Ovary (tissue), 3 donors: ENCODE results near the gene MMP20.

Source experiments
- EP300 ChIP-seq: sonication (generic); formaldehyde crosslinking; IDR thresholded peaks from one replicate; pipeline ENCODE4 v1.6.1; 2017; ENCODE audit warnings: antibody characterized with exemption
- POLR2A ChIP-seq: fragments of 450-650 bp; IDR thresholded peaks from one replicate; pipeline ENCODE4 v1.6.1; 2017; ENCODE audit warnings: antibody characterized with exemption, mild to moderate bottlenecking, moderate library complexity
- TF ChIP-seq, protein P1 (sequence below), 3 donors: fragments of 450-650 bp in 2 of 3; fragments of 200-600 bp in 1 of 3; IDR thresholded peaks; one replicate each; pipeline versions ENCODE4 v1.5.1 to v1.8.0; 2016 to 2022; ENCODE audit warnings: antibody characterized with exemption in 3 of 3, mild to moderate bottlenecking in 1 of 3
- donor health status: DM: no; HTN: no; CAD: no.

DNA sequence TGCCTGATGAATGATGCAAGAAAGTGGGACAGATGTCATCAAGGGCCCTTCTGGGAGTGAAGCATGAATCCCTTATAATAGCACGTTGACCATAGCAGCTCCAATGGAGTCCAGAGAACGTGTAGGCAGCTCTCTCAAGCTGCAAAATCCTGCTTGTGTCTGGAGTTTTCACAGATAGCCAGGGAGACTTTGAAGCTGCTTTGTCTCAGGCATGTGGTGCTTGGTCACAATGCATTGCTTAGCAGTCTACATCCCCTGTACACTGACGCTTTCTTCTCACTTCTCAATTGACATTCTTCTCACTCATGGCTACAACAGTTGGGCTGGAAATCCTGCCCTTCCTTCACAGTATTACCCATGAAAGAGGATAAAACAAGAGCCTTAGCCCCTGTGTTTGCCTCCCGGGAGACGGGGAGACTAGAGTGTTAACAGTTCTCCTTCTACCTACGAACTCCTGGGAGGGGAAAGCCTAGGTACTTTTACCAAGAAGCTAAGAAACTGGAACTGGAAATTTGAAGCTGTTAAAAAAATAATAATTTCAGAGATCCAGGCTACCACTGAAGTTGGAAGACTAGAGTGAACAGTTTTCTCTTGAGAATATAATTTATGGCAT is 73.9 kb downstream of the MMP20 start:
- TF ChIP-seq, protein P1, sequence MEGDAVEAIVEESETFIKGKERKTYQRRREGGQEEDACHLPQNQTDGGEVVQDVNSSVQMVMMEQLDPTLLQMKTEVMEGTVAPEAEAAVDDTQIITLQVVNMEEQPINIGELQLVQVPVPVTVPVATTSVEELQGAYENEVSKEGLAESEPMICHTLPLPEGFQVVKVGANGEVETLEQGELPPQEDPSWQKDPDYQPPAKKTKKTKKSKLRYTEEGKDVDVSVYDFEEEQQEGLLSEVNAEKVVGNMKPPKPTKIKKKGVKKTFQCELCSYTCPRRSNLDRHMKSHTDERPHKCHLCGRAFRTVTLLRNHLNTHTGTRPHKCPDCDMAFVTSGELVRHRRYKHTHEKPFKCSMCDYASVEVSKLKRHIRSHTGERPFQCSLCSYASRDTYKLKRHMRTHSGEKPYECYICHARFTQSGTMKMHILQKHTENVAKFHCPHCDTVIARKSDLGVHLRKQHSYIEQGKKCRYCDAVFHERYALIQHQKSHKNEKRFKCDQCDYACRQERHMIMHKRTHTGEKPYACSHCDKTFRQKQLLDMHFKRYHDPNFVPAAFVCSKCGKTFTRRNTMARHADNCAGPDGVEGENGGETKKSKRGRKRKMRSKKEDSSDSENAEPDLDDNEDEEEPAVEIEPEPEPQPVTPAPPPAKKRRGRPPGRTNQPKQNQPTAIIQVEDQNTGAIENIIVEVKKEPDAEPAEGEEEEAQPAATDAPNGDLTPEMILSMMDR (IDR thresholded peaks at IDR 0.05), result no peak
- TF ChIP-seq POLR2A (no peak), EP300 (no peak)
